Body of pancreas (tissue), 4 donors: ENCODE measurements around the gene SLAMF9. TPM values are rescaled to one million over a fixed set of nuclear protein-coding genes. Genes with fewer than 3 reads are reported as not detected.

ENCODE experiments used
- ATAC-seq: fragments of 150-250 bp; one replicate; pipeline ENCODE4 v1.9.1; 2016
- DNase-seq, 4 donors: peaks; one replicate each; pipeline ENCODE4 v3.0.0-alpha.2; 2019
- H3K27ac ChIP-seq, 4 donors: fragments of 200-600 bp; sonication (generic); 1 replicate in 3 of 4; 2 replicates in 1 of 4; pipeline versions ENCODE4 v1.5.1 to v1.6.1; 2016 to 2019; ENCODE audit warnings: mild to moderate bottlenecking in 1 of 4, mixed read lengths in 1 of 4, moderate library complexity in 1 of 4
- H3K27me3 ChIP-seq, 2 donors: fragments of 200-600 bp; sonication (generic); one replicate each; pipeline ENCODE4 v1.6.0; 2016; ENCODE audit warnings: mild to moderate bottlenecking in 1 of 2
- H3K36me3 ChIP-seq, 2 donors: fragments of 200-600 bp; sonication (generic); replicated peaks in 1 of 2; 2 replicates each; pipeline ENCODE4 v1.5.1; 2016; ENCODE audit warnings: low read depth in 2 of 2; ENCODE audit not compliant: insufficient read depth in 1 of 2
- H3K4me1 ChIP-seq: fragments of 200-600 bp; sonication (generic); one replicate; pipeline ENCODE4 v1.6.0; 2016
- H3K4me3 ChIP-seq, 2 donors: fragments of 200-600 bp; sonication (generic); 1 replicate in 1 of 2; 2 replicates in 1 of 2; pipeline ENCODE4 v1.5.1; 2016 to 2019
- H3K9me3 ChIP-seq, 3 donors: fragments of 200-600 bp; sonication (generic); 1 replicate in 2 of 3; 2 replicates in 1 of 3; pipeline ENCODE4 v1.5.1; 2016
- CTCF ChIP-seq, 7 experiments: fragments of 450-650 bp in 4 of 7; fragments of 200-600 bp in 3 of 7; sonication (generic) in 3 of 7; IDR thresholded peaks; one replicate each; pipeline ENCODE4 v1.5.1; 2016 to 2019; ENCODE audit warnings: antibody characterized with exemption in 7 of 7
- POLR2A ChIP-seq, 3 donors: fragments of 450-650 bp; IDR thresholded peaks; one replicate each; pipeline ENCODE4 v1.6.1; 2016; ENCODE audit warnings: antibody characterized with exemption in 3 of 3, mild to moderate bottlenecking in 2 of 3
- whole genome bisulfite sequencing, 2 donors: methylation state at CpG; one replicate each; pipeline ENCODE4 v1.1.5; 2017; 5-methylcytosine and 5-hydroxymethylcytosine counted together
- intact Hi-C: fragments of 100-400 bp; cut with DNase I; formaldehyde crosslinking; loops from one replicate; pipeline ENCODE4 v1.15.1; 2023
- total RNA-seq, 2 donors: library from RNA; depleted of rRNA; stranded (reverse); fragments of >200 nt; gene quantifications; one replicate each; pipeline ENCODE4 v1.1.0, GENCODE V29; 2016

The SLAMF9 gene
- total RNA-seq, 2 donors from 2014 or later: not detected

GRCh38 chr1:159965263-159965662 lies 11.2 kb upstream of the SLAMF9 start:
- no peak for ATAC-seq
- DNase-seq: no peak
- H3K4me1 ChIP-seq: peaks cover 3% of the 10 kb centered on the region
- no peaks in the 10 kb centered on the region for H3K36me3 ChIP-seq
- H3K4me3 ChIP-seq: no peak overlapping the region
- WGBS, 2 donors: 74% methylated on average over 2 of the region's 2 CpGs
- no peaks in the 10 kb centered on the region for H3K27me3 ChIP-seq
- no peak overlapping the region for H3K27ac ChIP-seq
- TF ChIP-seq CTCF (IDR thresholded peaks at IDR 0.05): no peak
- no peak for TF ChIP-seq POLR2A (IDR thresholded peaks at IDR 0.05)
- intact Hi-C loops: no loop called here
- H3K9me3 ChIP-seq: no peaks in the 10 kb centered on the region

- WGBS, 2 donors: 13 to 19% methylated on average over 3 of the region's 3 CpGs
- no peaks in the 10 kb centered on the region for H3K27me3 ChIP-seq
- TF ChIP-seq CTCF (IDR thresholded peaks at IDR 0.05): no peak
- TF ChIP-seq POLR2A (IDR thresholded peaks at IDR 0.05): no peak
- no peak for DNase-seq
- no peak overlapping the region for H3K4me3 ChIP-seq
- intact Hi-C loops: no loop called here
- H3K9me3 ChIP-seq: no peaks in the 10 kb centered on the region
- H3K27ac ChIP-seq: no peak overlapping the region
- peaks cover 3% of the 10 kb centered on the region for H3K4me1 ChIP-seq
- no peak for ATAC-seq
- no peaks in the 10 kb centered on the region for H3K36me3 ChIP-seq
Measured at GRCh38 chr1:159964144-159964543, 10.1 kb upstream of the SLAMF9 start.

- 88 to 89% methylated on average over 11 of the region's 11 CpGs for WGBS, 2 donors
Measured at GRCh38 chr1:159962176-159962575, 8.1 kb upstream of the SLAMF9 start.

GRCh38 chr1:159961636-159962035 lies 7.6 kb upstream of the SLAMF9 start:
- no peak overlapping the region for H3K27ac ChIP-seq
- no peak for ATAC-seq
- H3K9me3 ChIP-seq: no peaks in the 10 kb centered on the region

More at GRCh38 chr1:159962176-159962575, 8.1 kb upstream of the SLAMF9 start:
- ATAC-seq: no peak
- no peak for TF ChIP-seq CTCF (IDR thresholded peaks at IDR 0.05)
- TF ChIP-seq POLR2A (IDR thresholded peaks at IDR 0.05): no peak
- H3K27ac ChIP-seq: no peak overlapping the region
- no peaks in the 10 kb centered on the region for H3K9me3 ChIP-seq
- no peak for DNase-seq
- H3K4me3 ChIP-seq: no peak overlapping the region
- no peaks in the 10 kb centered on the region for H3K36me3 ChIP-seq
- H3K27me3 ChIP-seq: no peaks in the 10 kb centered on the region
- intact Hi-C loops: no loop called here
- peaks cover 18% of the 10 kb centered on the region for H3K4me1 ChIP-seq

More at GRCh38 chr1:159961636-159962035, 7.6 kb upstream of the SLAMF9 start:
- no peaks in the 10 kb centered on the region for H3K27me3 ChIP-seq
- DNase-seq: no peak
- intact Hi-C loops: no loop called here
- H3K4me3 ChIP-seq: no peak overlapping the region
- H3K36me3 ChIP-seq: no peaks in the 10 kb centered on the region
- peaks cover 18% of the 10 kb centered on the region for H3K4me1 ChIP-seq
- WGBS, 2 donors: 86% methylated on average over 15 of the region's 15 CpGs
- TF ChIP-seq CTCF (IDR thresholded peaks at IDR 0.05): no peak
- TF ChIP-seq POLR2A (IDR thresholded peaks at IDR 0.05): no peak
